SK-N-SH treated with all-trans-retinoic acid at 6 μM for 48 hours (cell line): ENCODE results near the gene ACSL6.

ENCODE experiments used
- ATAC-seq: fragments of 200-7000 bp; cut with Tn5 transposase; 3 replicates; pipeline ENCODE4 v1.9.1; 2020; ENCODE audit warnings: mild to moderate bottlenecking, moderate library complexity
- ARNTL ChIP-seq: fragments of 450-650 bp; formaldehyde crosslinking; IDR thresholded peaks from 2 replicates; pipeline ENCODE4 v1.5.0; 2020; ENCODE audit warnings: low read depth, mild to moderate bottlenecking, moderate library complexity, borderline replicate concordance
- BACH2 ChIP-seq: fragments of 250-450 bp; sonication (Bioruptor Pico); IDR thresholded peaks from 2 replicates; pipeline ENCODE4 v1.9.0; 2021; ENCODE audit warnings: mild to moderate bottlenecking, borderline replicate concordance
- CREB5 ChIP-seq: fragments of 250-450 bp; sonication (Bioruptor Pico); IDR thresholded peaks from 2 replicates; pipeline ENCODE4 v1.5.1; 2020; ENCODE audit warnings: low read depth, mild to moderate bottlenecking, moderate library complexity
- CSDC2 ChIP-seq: fragments of 250-450 bp; sonication (Bioruptor Pico); IDR thresholded peaks from 2 replicates; pipeline ENCODE4 v1.5.0; 2020; ENCODE audit warnings: mild to moderate bottlenecking, moderate library complexity
- CSRNP3 ChIP-seq: fragments of 250-450 bp; sonication (Bioruptor Pico); IDR thresholded peaks from 2 replicates; pipeline ENCODE4 v1.5.1; 2021; ENCODE audit warnings: mild to moderate bottlenecking, moderate library complexity
- ESRRG ChIP-seq: fragments of 250-450 bp; sonication (Bioruptor Pico); IDR thresholded peaks from 2 replicates; pipeline ENCODE4 v1.6.1; 2021; ENCODE audit warnings: mild to moderate bottlenecking
- GLIS3 ChIP-seq: fragments of 250-450 bp; sonication (Bioruptor Pico); IDR thresholded peaks from 2 replicates; pipeline ENCODE4 v1.5.0; 2020; ENCODE audit warnings: mild to moderate bottlenecking, moderate library complexity
- ISL1 ChIP-seq: fragments of 250-450 bp; sonication (Bioruptor Pico); IDR thresholded peaks from 2 replicates; pipeline ENCODE4 v2.1.2; 2022; ENCODE audit warnings: mild to moderate bottlenecking, moderate library complexity
- OSR1 ChIP-seq: fragments of 250-450 bp; sonication (Bioruptor Pico); IDR thresholded peaks from 2 replicates; pipeline ENCODE4 v1.8.0; 2022; ENCODE audit warnings: moderate library complexity, mild to moderate bottlenecking, inconsistent platforms
- POU6F1 ChIP-seq: fragments of 250-450 bp; sonication (Bioruptor Pico); IDR thresholded peaks from 2 replicates; pipeline ENCODE4 v1.8.0; 2021; ENCODE audit warnings: low read depth, mild to moderate bottlenecking, moderate library complexity, borderline replicate concordance
- PPARA ChIP-seq: fragments of 250-450 bp; sonication (Bioruptor Pico); IDR thresholded peaks from 2 replicates; pipeline ENCODE4 v1.5.0; 2020; ENCODE audit warnings: mild to moderate bottlenecking, borderline replicate concordance
- RARB ChIP-seq: fragments of 250-450 bp; sonication (Bioruptor Pico); IDR thresholded peaks from 2 replicates; pipeline ENCODE4 v1.8.0; 2021; ENCODE audit warnings: mild to moderate bottlenecking, moderate library complexity
- SNAI2 ChIP-seq: fragments of 250-450 bp; sonication (Bioruptor Pico); IDR thresholded peaks from 2 replicates; pipeline ENCODE4 v1.5.0; 2020; ENCODE audit warnings: mild to moderate bottlenecking, moderate library complexity
- TCF4 ChIP-seq: fragments of 250-450 bp; sonication (Bioruptor Pico); IDR thresholded peaks from 2 replicates; pipeline ENCODE4 v1.8.0; 2021; ENCODE audit warnings: mild to moderate bottlenecking, moderate library complexity, borderline replicate concordance
- TOX ChIP-seq: fragments of 250-450 bp; sonication (Bioruptor Pico); IDR thresholded peaks from 2 replicates; pipeline ENCODE4 v1.8.0; 2021; ENCODE audit warnings: mild to moderate bottlenecking, moderate library complexity, borderline replicate concordance
- ZFP3 ChIP-seq: fragments of 250-450 bp; sonication (Bioruptor Pico); IDR thresholded peaks from 2 replicates; pipeline ENCODE4 v1.5.0; 2020; ENCODE audit warnings: mild to moderate bottlenecking, moderate library complexity
- ZFP30 ChIP-seq: fragments of 450-650 bp; formaldehyde crosslinking; IDR thresholded peaks from 2 replicates; pipeline ENCODE4 v1.5.0; 2022; ENCODE audit warnings: mild to moderate bottlenecking, moderate library complexity
- ZNF565 ChIP-seq: fragments of 450-650 bp; formaldehyde crosslinking; conservative IDR thresholded peaks from 2 replicates; pipeline ENCODE4 v1.5.0; 2020; ENCODE audit warnings: low read depth, mild to moderate bottlenecking, moderate library complexity
- ZNF70 ChIP-seq: fragments of 450-650 bp; formaldehyde crosslinking; IDR thresholded peaks from 2 replicates; pipeline ENCODE4 v1.5.0; 2020; ENCODE audit warnings: mild to moderate bottlenecking, moderate library complexity
- ZNF8 ChIP-seq: fragments of 450-650 bp; formaldehyde crosslinking; IDR thresholded peaks from 2 replicates; pipeline ENCODE4 v1.5.0; 2020; ENCODE audit warnings: mild to moderate bottlenecking, moderate library complexity
- TF ChIP-seq, protein P1 (sequence below): fragments of 250-450 bp; sonication (Bioruptor Pico); IDR thresholded peaks from 2 replicates; pipeline ENCODE4 v1.5.0; 2020; ENCODE audit warnings: mild to moderate bottlenecking, moderate library complexity
- TF ChIP-seq, protein P2 (sequence below): fragments of 250-450 bp; sonication (Bioruptor Pico); IDR thresholded peaks from 2 replicates; pipeline ENCODE4 v1.8.0; 2020; ENCODE audit warnings: mild to moderate bottlenecking, moderate library complexity, borderline replicate concordance

Gene ACSL6

GRCh38 chr5:131979816-131980215 is 31.6 kb downstream of the ACSL6 start:
- TF ChIP-seq PPARA (CRISPR knock-in tag) (no peak), ARNTL (no peak), ISL1 (CRISPR knock-in tag) (no peak), POU6F1 (no peak), TOX (CRISPR knock-in tag) (no peak), ESRRG (CRISPR knock-in tag) (no peak), ZFP3 (no peak), GLIS3 (CRISPR knock-in tag) (no peak), OSR1 (CRISPR knock-in tag) (no peak), TCF4 (CRISPR knock-in tag) (no peak), SNAI2 (CRISPR knock-in tag) (no peak), ZFP30 (CRISPR knock-in tag) (no peak), CSDC2 (CRISPR knock-in tag) (no peak), CSRNP3 (no peak), ZNF70 (CRISPR knock-in tag) (no peak), ZNF565 (no peak), RARB (no peak), BACH2 (CRISPR knock-in tag) (no peak)
- ATAC-seq, result no peak

- ATAC-seq, result no peak
- TF ChIP-seq, protein P1, sequence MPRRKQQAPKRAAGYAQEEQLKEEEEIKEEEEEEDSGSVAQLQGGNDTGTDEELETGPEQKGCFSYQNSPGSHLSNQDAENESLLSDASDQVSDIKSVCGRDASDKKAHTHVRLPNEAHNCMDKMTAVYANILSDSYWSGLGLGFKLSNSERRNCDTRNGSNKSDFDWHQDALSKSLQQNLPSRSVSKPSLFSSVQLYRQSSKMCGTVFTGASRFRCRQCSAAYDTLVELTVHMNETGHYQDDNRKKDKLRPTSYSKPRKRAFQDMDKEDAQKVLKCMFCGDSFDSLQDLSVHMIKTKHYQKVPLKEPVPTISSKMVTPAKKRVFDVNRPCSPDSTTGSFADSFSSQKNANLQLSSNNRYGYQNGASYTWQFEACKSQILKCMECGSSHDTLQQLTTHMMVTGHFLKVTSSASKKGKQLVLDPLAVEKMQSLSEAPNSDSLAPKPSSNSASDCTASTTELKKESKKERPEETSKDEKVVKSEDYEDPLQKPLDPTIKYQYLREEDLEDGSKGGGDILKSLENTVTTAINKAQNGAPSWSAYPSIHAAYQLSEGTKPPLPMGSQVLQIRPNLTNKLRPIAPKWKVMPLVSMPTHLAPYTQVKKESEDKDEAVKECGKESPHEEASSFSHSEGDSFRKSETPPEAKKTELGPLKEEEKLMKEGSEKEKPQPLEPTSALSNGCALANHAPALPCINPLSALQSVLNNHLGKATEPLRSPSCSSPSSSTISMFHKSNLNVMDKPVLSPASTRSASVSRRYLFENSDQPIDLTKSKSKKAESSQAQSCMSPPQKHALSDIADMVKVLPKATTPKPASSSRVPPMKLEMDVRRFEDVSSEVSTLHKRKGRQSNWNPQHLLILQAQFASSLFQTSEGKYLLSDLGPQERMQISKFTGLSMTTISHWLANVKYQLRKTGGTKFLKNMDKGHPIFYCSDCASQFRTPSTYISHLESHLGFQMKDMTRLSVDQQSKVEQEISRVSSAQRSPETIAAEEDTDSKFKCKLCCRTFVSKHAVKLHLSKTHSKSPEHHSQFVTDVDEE (CRISPR knock-in tag), result no peak
- TF ChIP-seq GLIS3 (CRISPR knock-in tag), result no peak
- TF ChIP-seq RARB, result no peak
- no peak for TF ChIP-seq ZNF70 (CRISPR knock-in tag)
- TF ChIP-seq TCF4 (CRISPR knock-in tag), result no peak
Measured at GRCh38 chr5:131977212-131977604, 34.2 kb downstream of the ACSL6 start.

- TF ChIP-seq TOX (CRISPR knock-in tag) (no peak), PPARA (CRISPR knock-in tag) (no peak), ZNF70 (CRISPR knock-in tag) (no peak), ISL1 (CRISPR knock-in tag) (no peak), ZFP30 (CRISPR knock-in tag) (no peak), ZNF8 (CRISPR knock-in tag) (no peak), GLIS3 (CRISPR knock-in tag) (no peak), OSR1 (CRISPR knock-in tag) (no peak), ESRRG (CRISPR knock-in tag) (no peak), CREB5 (CRISPR knock-in tag) (no peak), ZFP3 (no peak), ZNF565 (no peak), TCF4 (CRISPR knock-in tag) (no peak)
- TF ChIP-seq, protein P2, sequence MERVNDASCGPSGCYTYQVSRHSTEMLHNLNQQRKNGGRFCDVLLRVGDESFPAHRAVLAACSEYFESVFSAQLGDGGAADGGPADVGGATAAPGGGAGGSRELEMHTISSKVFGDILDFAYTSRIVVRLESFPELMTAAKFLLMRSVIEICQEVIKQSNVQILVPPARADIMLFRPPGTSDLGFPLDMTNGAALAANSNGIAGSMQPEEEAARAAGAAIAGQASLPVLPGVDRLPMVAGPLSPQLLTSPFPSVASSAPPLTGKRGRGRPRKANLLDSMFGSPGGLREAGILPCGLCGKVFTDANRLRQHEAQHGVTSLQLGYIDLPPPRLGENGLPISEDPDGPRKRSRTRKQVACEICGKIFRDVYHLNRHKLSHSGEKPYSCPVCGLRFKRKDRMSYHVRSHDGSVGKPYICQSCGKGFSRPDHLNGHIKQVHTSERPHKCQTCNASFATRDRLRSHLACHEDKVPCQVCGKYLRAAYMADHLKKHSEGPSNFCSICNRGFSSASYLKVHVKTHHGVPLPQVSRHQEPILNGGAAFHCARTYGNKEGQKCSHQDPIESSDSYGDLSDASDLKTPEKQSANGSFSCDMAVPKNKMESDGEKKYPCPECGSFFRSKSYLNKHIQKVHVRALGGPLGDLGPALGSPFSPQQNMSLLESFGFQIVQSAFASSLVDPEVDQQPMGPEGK (CRISPR knock-in tag), result no peak
- no peak for ATAC-seq
Measured at GRCh38 chr5:131976414-131977211, 34.8 kb downstream of the ACSL6 start.
